Measurements from ENCODE around the gene DTNB.
A peak's percentile ranks its signal among the peaks of the same experiment; 100 is the strongest.
"Not testable (repeated sequence)": the region's sequence is repeated elsewhere in the genome, so short reads cannot be mapped to it uniquely, and the experiment has no call there.

DTNB gene

GRCh38 chr2:25684577-25685473 is 11.4 kb upstream of the DTNB start:
- no peaks in the 10 kb centered on the region for H3K4me1 ChIP-seq (ENCODE audit: control insufficient read depth in 2 of 2, insufficient read depth in 2 of 2, low read length in 2 of 2)
- H3K36me3 ChIP-seq (ENCODE audit: control insufficient read depth in 2 of 2, insufficient read depth in 2 of 2, low read length in 2 of 2): no peaks in the 10 kb centered on the region
- no peak overlapping the region for H3K4me3 ChIP-seq (ENCODE audit: low read length in 2 of 2)
- no peaks in the 10 kb centered on the region for H3K27me3 ChIP-seq (ENCODE audit: control insufficient read depth in 2 of 2, insufficient read depth in 2 of 2, low read length in 2 of 2)
- H3K27ac ChIP-seq (ENCODE audit: low read depth in 2 of 2, low read length in 2 of 2): no peak overlapping the region
- H3K9ac ChIP-seq (ENCODE audit: low read depth in 1 of 2, low read length in 2 of 2): no peak overlapping the region
- H3K9me3 ChIP-seq (ENCODE audit: control insufficient read depth in 2 of 2, low read length in 2 of 2): no peaks in the 10 kb centered on the region

- H3K9ac ChIP-seq (ENCODE audit: low read depth in 1 of 2, low read length in 2 of 2): no peak overlapping the region
- H3K4me3 ChIP-seq (ENCODE audit: low read length in 2 of 2): no peak overlapping the region
These were observed 8.7 kb upstream of the DTNB start for GRCh38 chr2:25682082-25682481.

GRCh38 chr2:25677877-25678276 is 4.5 kb upstream of the DTNB start:
- Histone ChIP-seq H3K4me3 (ENCODE audit: low read length in 2 of 2) (no peak overlapping the region), H3K9ac (ENCODE audit: low read depth in 1 of 2, low read length in 2 of 2) (no peak overlapping the region), H3K27me3 (ENCODE audit: control insufficient read depth in 2 of 2, insufficient read depth in 2 of 2, low read length in 2 of 2) (no peaks in the 10 kb centered on the region), H3K27ac (ENCODE audit: low read depth in 2 of 2, low read length in 2 of 2) (no peak overlapping the region), H3K36me3 (ENCODE audit: control insufficient read depth in 2 of 2, insufficient read depth in 2 of 2, low read length in 2 of 2) (no peaks in the 10 kb centered on the region), H3K9me3 (ENCODE audit: control insufficient read depth in 2 of 2, low read length in 2 of 2) (no peaks in the 10 kb centered on the region), H3K4me1 (ENCODE audit: control insufficient read depth in 2 of 2, insufficient read depth in 2 of 2, low read length in 2 of 2) (no peaks in the 10 kb centered on the region)

More at GRCh38 chr2:25682082-25682481, 8.7 kb upstream of the DTNB start:
- no peaks in the 10 kb centered on the region for H3K9me3 ChIP-seq (ENCODE audit: control insufficient read depth in 2 of 2, low read length in 2 of 2)
- no peaks in the 10 kb centered on the region for H3K27me3 ChIP-seq (ENCODE audit: control insufficient read depth in 2 of 2, insufficient read depth in 2 of 2, low read length in 2 of 2)
- H3K36me3 ChIP-seq (ENCODE audit: control insufficient read depth in 2 of 2, insufficient read depth in 2 of 2, low read length in 2 of 2): no peaks in the 10 kb centered on the region
- no peaks in the 10 kb centered on the region for H3K4me1 ChIP-seq (ENCODE audit: control insufficient read depth in 2 of 2, insufficient read depth in 2 of 2, low read length in 2 of 2)
- H3K27ac ChIP-seq (ENCODE audit: low read depth in 2 of 2, low read length in 2 of 2): no peak overlapping the region

GRCh38 chr2:25674077-25674362 is 643 bp upstream of the DTNB start:
- H3K9ac ChIP-seq (ENCODE audit: low read depth in 1 of 2, low read length in 2 of 2): peak overlapping the region; percentile 32 to 56
- no peaks in the 10 kb centered on the region for H3K36me3 ChIP-seq (ENCODE audit: control insufficient read depth in 2 of 2, insufficient read depth in 2 of 2, low read length in 2 of 2)

GRCh38 chr2:25672494-25673299 is 680 bp downstream of the DTNB start:
- H3K9me3 ChIP-seq (ENCODE audit: control insufficient read depth in 2 of 2, low read length in 2 of 2): no peaks in the 10 kb centered on the region
- peaks cover 4 to 7% of the 10 kb centered on the region in 2 donors for H3K4me1 ChIP-seq (ENCODE audit: control insufficient read depth in 2 of 2, insufficient read depth in 2 of 2, low read length in 2 of 2)
- H3K4me3 ChIP-seq (ENCODE audit: low read length in 2 of 2): peak overlapping the region; percentile 73 to 85
- no peaks in the 10 kb centered on the region for H3K27me3 ChIP-seq (ENCODE audit: control insufficient read depth in 2 of 2, insufficient read depth in 2 of 2, low read length in 2 of 2)
- H3K27ac ChIP-seq (ENCODE audit: low read depth in 2 of 2, low read length in 2 of 2): peak overlapping the region; percentile 64 to 79
- H3K9ac ChIP-seq (ENCODE audit: low read depth in 1 of 2, low read length in 2 of 2): peak overlapping the region; percentile 73 to 76
- H3K36me3 ChIP-seq (ENCODE audit: control insufficient read depth in 2 of 2, insufficient read depth in 2 of 2, low read length in 2 of 2): no peaks in the 10 kb centered on the region

More at GRCh38 chr2:25674077-25674362, 643 bp upstream of the DTNB start:
- peak overlapping the region; percentile 31 to 63 for H3K27ac ChIP-seq (ENCODE audit: low read depth in 2 of 2, low read length in 2 of 2)
- no peaks in the 10 kb centered on the region for H3K27me3 ChIP-seq (ENCODE audit: control insufficient read depth in 2 of 2, insufficient read depth in 2 of 2, low read length in 2 of 2)
- peaks cover 4 to 7% of the 10 kb centered on the region in 2 donors for H3K4me1 ChIP-seq (ENCODE audit: control insufficient read depth in 2 of 2, insufficient read depth in 2 of 2, low read length in 2 of 2)
- peak overlapping the region; percentile 63 to 72 for H3K4me3 ChIP-seq (ENCODE audit: low read length in 2 of 2)
- H3K9me3 ChIP-seq (ENCODE audit: control insufficient read depth in 2 of 2, low read length in 2 of 2): no peaks in the 10 kb centered on the region

GRCh38 chr2:25671622-25672021 is 1.8 kb downstream of the DTNB start:
- no peak overlapping the region for H3K4me3 ChIP-seq (ENCODE audit: low read length in 2 of 2)
- H3K9ac ChIP-seq (ENCODE audit: low read depth in 1 of 2, low read length in 2 of 2): no peak overlapping the region
- no peaks in the 10 kb centered on the region for H3K9me3 ChIP-seq (ENCODE audit: control insufficient read depth in 2 of 2, low read length in 2 of 2)
- no peaks in the 10 kb centered on the region for H3K36me3 ChIP-seq (ENCODE audit: control insufficient read depth in 2 of 2, insufficient read depth in 2 of 2, low read length in 2 of 2)
- H3K27me3 ChIP-seq (ENCODE audit: control insufficient read depth in 2 of 2, insufficient read depth in 2 of 2, low read length in 2 of 2): no peaks in the 10 kb centered on the region
- H3K4me1 ChIP-seq (ENCODE audit: control insufficient read depth in 2 of 2, insufficient read depth in 2 of 2, low read length in 2 of 2): peaks cover 4 to 7% of the 10 kb centered on the region in 2 donors
- no peak overlapping the region for H3K27ac ChIP-seq (ENCODE audit: low read depth in 2 of 2, low read length in 2 of 2)

- no peak overlapping the region for H3K9ac ChIP-seq (ENCODE audit: low read depth in 1 of 2, low read length in 2 of 2)
These were observed 3.9 kb downstream of the DTNB start for GRCh38 chr2:25669520-25669919.

GRCh38 chr2:25666218-25666617 is 7.2 kb downstream of the DTNB start:
- H3K27me3 ChIP-seq (ENCODE audit: control insufficient read depth in 2 of 2, insufficient read depth in 2 of 2, low read length in 2 of 2): no peaks in the 10 kb centered on the region
- no peaks in the 10 kb centered on the region for H3K9me3 ChIP-seq (ENCODE audit: control insufficient read depth in 2 of 2, low read length in 2 of 2)
- H3K9ac ChIP-seq (ENCODE audit: low read depth in 1 of 2, low read length in 2 of 2): no peak overlapping the region
- peaks cover 0 to 3% of the 10 kb centered on the region in 2 donors for H3K4me1 ChIP-seq (ENCODE audit: control insufficient read depth in 2 of 2, insufficient read depth in 2 of 2, low read length in 2 of 2)
- H3K27ac ChIP-seq (ENCODE audit: low read depth in 2 of 2, low read length in 2 of 2): no peak overlapping the region
- H3K4me3 ChIP-seq (ENCODE audit: low read length in 2 of 2): no peak overlapping the region
- no peaks in the 10 kb centered on the region for H3K36me3 ChIP-seq (ENCODE audit: control insufficient read depth in 2 of 2, insufficient read depth in 2 of 2, low read length in 2 of 2)

More at GRCh38 chr2:25669520-25669919, 3.9 kb downstream of the DTNB start:
- no peaks in the 10 kb centered on the region for H3K9me3 ChIP-seq (ENCODE audit: control insufficient read depth in 2 of 2, low read length in 2 of 2)
- H3K27ac ChIP-seq (ENCODE audit: low read depth in 2 of 2, low read length in 2 of 2): no peak overlapping the region
- no peak overlapping the region for H3K4me3 ChIP-seq (ENCODE audit: low read length in 2 of 2)
- H3K27me3 ChIP-seq (ENCODE audit: control insufficient read depth in 2 of 2, insufficient read depth in 2 of 2, low read length in 2 of 2): no peaks in the 10 kb centered on the region
- peaks cover 5 to 7% of the 10 kb centered on the region in 2 donors for H3K4me1 ChIP-seq (ENCODE audit: control insufficient read depth in 2 of 2, insufficient read depth in 2 of 2, low read length in 2 of 2)
- H3K36me3 ChIP-seq (ENCODE audit: control insufficient read depth in 2 of 2, insufficient read depth in 2 of 2, low read length in 2 of 2): no peaks in the 10 kb centered on the region

GRCh38 chr2:25665429-25665828 is 7.9 kb downstream of the DTNB start:
- H3K27ac ChIP-seq (ENCODE audit: low read depth in 2 of 2, low read length in 2 of 2); H3K9ac ChIP-seq (ENCODE audit: low read depth in 1 of 2, low read length in 2 of 2); H3K9me3 ChIP-seq (ENCODE audit: control insufficient read depth in 2 of 2, low read length in 2 of 2): not testable (repeated sequence)

GRCh38 chr2:25664965-25665307 is 8.4 kb downstream of the DTNB start:
- H3K4me3 ChIP-seq (ENCODE audit: low read length in 2 of 2): no peak overlapping the region
- no peak overlapping the region for H3K9ac ChIP-seq (ENCODE audit: low read depth in 1 of 2, low read length in 2 of 2)
- no peak overlapping the region for H3K27ac ChIP-seq (ENCODE audit: low read depth in 2 of 2, low read length in 2 of 2)
- H3K4me1 ChIP-seq (ENCODE audit: control insufficient read depth in 2 of 2, insufficient read depth in 2 of 2, low read length in 2 of 2): peaks cover 0 to 3% of the 10 kb centered on the region in 2 donors
- no peaks in the 10 kb centered on the region for H3K36me3 ChIP-seq (ENCODE audit: control insufficient read depth in 2 of 2, insufficient read depth in 2 of 2, low read length in 2 of 2)
- no peaks in the 10 kb centered on the region for H3K9me3 ChIP-seq (ENCODE audit: control insufficient read depth in 2 of 2, low read length in 2 of 2)
- no peaks in the 10 kb centered on the region for H3K27me3 ChIP-seq (ENCODE audit: control insufficient read depth in 2 of 2, insufficient read depth in 2 of 2, low read length in 2 of 2)

More at GRCh38 chr2:25665429-25665828, 7.9 kb downstream of the DTNB start:
- not testable (repeated sequence) for H3K36me3 ChIP-seq (ENCODE audit: control insufficient read depth in 2 of 2, insufficient read depth in 2 of 2, low read length in 2 of 2); H3K27me3 ChIP-seq (ENCODE audit: control insufficient read depth in 2 of 2, insufficient read depth in 2 of 2, low read length in 2 of 2); H3K4me3 ChIP-seq (ENCODE audit: low read length in 2 of 2); H3K4me1 ChIP-seq (ENCODE audit: control insufficient read depth in 2 of 2, insufficient read depth in 2 of 2, low read length in 2 of 2)
